Suppressor macrophage treated with lipopolysaccharide for 4 hours (primary cell): Measurements from ENCODE around the gene ADCYAP1R1.

Experiments used
- DNase-seq: peaks from one replicate; pipeline ENCODE4 v3.0.0-alpha.2; 2020

The ADCYAP1R1 gene

GRCh38 chr7:31069860-31070555, 17.9 kb downstream of the ADCYAP1R1 start:
- DNase-seq, result no peak

- no peak for DNase-seq
Measured at GRCh38 chr7:31070991-31071644, 19.0 kb downstream of the ADCYAP1R1 start.

GRCh38 chr7:31071645-31072029, 19.5 kb downstream of the ADCYAP1R1 start:
- DNase-seq, result no peak

GRCh38 chr7:31073326-31074119, 21.4 kb downstream of the ADCYAP1R1 start:
- no peak for DNase-seq

- no peak for DNase-seq
Measured at GRCh38 chr7:31074120-31074383, 21.9 kb downstream of the ADCYAP1R1 start.

- DNase-seq, result no peak
Measured at GRCh38 chr7:31074403-31075085, 22.4 kb downstream of the ADCYAP1R1 start.

- DNase-seq, result no peak
Measured at GRCh38 chr7:31075086-31075405, 22.9 kb downstream of the ADCYAP1R1 start.

- DNase-seq, result no peak
Measured at GRCh38 chr7:31076051-31076450, 23.9 kb downstream of the ADCYAP1R1 start.

- DNase-seq, result no peak
Measured at GRCh38 chr7:31076641-31077310, 24.7 kb downstream of the ADCYAP1R1 start.

- no peak for DNase-seq
Measured at GRCh38 chr7:31077484-31078362, 25.6 kb downstream of the ADCYAP1R1 start.

- no peak for DNase-seq
Measured at GRCh38 chr7:31078363-31078990, 26.4 kb downstream of the ADCYAP1R1 start.

GRCh38 chr7:31079126-31079823, 27.2 kb downstream of the ADCYAP1R1 start:
- no peak for DNase-seq

GRCh38 chr7:31079824-31080511, 27.9 kb downstream of the ADCYAP1R1 start:
- DNase-seq, result no peak

- DNase-seq, result no peak
Measured at GRCh38 chr7:31080763-31081162, 28.7 kb downstream of the ADCYAP1R1 start.

- DNase-seq, result no peak
Measured at GRCh38 chr7:31082017-31082416, 29.9 kb downstream of the ADCYAP1R1 start.

- DNase-seq, result peak; percentile 38
Measured at GRCh38 chr7:31082447-31082846, 30.3 kb downstream of the ADCYAP1R1 start.

- no peak for DNase-seq
Measured at GRCh38 chr7:31083210-31083786, 31.2 kb downstream of the ADCYAP1R1 start.

GRCh38 chr7:31084226-31084625, 32.1 kb downstream of the ADCYAP1R1 start:
- DNase-seq, result no peak

GRCh38 chr7:31087351-31087750, 35.2 kb downstream of the ADCYAP1R1 start:
- no peak for DNase-seq

- peak; percentile 18 for DNase-seq
Measured at GRCh38 chr7:31091924-31092434, 39.9 kb downstream of the ADCYAP1R1 start.
